ENCODE results near the gene NRN1L.

The NRN1L gene

GRCh38 chr16:67922221-67922620 is 37.5 kb downstream of the NRN1L start:
- DNase-seq = no peak

DNA sequence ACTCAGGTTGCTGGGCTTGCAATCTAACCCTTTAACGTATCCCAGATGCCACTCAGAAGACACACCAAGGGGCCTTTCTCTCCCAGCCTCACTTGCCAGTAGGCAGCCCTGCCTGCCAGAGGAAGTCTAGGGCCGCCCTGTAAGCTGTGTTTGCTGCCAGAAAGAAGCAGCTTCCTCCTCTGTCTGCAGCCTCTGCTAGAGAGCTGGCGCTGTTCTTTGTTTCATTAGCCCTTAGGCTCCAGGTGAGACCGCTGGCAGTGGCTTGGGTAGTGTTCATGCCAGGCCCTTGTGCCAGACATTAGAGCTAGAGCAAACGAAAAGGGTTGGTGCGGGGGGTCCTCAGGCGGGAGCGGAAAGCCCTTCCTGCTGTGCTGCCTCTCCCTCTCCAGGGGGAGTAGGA is 38.1 kb downstream of the NRN1L start:
- no peak for DNase-seq

DNA sequence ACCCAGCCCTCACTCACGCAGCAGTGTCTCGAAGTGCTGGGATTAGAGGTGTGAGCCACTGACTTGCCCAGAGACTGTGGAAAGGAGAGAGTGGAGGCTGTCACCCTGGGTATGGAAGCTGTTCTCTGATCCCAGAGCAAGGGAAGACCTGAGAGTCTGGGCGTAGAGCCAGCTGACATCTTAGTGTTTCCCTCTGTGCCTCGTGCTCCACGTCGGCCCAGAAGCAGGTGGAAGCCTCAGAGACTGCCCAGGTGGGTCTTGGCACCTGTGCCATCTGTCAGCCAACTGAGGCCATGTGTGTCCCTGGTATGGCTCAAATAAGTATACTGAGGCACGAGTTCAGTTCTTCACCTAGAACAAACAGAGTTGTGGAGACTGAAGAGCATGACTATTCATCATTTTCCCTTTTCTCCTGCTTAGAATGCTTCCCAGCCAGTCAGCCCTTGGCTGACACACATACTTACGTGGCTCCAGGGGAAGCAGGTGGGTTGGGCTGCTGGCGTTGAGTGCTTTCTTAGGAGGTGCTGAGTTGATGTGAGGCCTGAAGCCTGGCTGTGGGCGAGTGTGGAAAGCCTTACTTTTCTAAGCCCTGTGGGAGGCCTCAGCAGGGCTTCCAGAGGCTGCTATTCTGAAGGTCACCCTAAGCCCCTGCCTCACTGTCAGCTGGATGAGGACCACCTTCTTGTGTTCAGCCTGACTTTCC is 38.9 kb downstream of the NRN1L start:
- DNase-seq = no peak

GRCh38 chr16:67924140-67924906 is 39.6 kb downstream of the NRN1L start:
- DNase-seq = no peak

GRCh38 chr16:67926181-67926750 is 41.6 kb downstream of the NRN1L start:
- DNase-seq = no peak

DNA sequence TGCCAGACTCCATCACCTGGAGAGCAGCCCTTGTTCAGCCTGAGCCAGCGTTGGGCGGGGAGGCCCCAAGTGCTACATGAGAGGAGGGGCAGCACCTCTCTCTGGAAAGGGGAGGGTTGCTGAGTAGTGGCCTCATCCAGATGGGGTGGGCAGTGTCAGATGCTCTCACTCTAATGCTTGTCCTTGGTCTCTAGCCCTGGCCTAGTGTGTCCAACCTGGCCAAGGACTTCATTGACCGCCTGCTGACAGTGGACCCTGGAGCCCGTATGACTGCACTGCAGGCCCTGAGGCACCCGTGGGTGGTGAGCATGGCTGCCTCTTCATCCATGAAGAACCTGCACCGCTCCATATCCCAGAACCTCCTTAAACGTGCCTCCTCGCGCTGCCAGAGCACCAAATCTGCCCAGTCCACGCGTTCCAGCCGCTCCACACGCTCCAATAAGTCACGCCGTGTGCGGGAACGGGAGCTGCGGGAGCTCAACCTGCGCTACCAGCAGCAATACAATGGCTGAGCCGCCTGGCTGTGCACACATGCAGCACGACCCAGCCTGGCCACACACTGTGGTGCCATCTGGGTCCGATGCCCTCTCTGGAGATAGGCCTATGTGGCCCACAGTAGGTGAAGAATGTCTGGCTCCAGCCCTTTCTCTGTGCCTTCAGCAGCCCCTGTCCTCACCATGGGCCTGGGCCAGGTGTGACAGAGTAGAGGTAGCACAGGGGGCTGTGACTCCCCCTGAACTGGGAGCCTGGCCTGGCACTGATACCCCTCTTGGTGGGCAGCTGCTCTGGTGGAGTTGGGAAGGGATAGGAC is 42.7 kb downstream of the NRN1L start:
- no peak for DNase-seq

- no peak for DNase-seq
These were observed 43.5 kb downstream of the NRN1L start for GRCh38 chr16:67928147-67928546.

DNA sequence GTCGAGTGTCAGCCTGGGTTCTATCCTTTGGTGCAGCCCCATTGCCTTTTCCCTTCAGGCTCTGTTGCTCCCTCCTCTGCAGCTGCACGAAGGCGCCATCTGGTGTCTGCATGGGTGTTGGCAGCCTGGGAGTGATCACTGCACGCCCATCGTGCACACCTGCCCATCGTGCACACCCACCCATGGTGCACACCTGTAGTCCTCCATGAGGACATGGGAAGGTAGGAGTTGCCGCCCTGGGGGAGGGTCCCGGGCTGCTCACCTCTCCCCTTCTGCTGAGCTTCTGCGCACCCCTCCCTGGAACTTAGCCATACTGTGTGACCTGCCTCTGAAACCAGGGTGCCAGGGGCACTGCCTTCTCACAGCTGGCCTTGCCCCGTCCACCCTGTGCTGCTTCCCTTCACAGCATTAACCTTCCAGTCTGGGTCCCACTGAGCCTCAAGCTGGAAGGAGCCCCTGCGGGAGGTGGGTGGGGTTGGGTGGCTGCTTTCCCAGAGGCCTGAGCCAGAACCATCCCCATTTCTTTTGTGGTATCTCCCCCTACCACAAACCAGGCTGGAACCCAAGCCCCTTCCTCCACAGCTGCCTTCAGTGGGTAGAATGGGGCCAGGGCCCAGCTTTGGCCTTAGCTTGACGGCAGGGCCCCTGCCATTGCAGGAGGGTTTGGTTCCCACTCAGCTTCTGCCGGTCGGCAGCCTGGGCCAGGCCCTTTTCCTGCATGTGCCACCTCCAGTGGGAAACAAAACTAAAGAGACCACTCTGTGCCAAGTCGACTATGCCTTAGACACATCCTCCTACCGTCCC is 44.1 kb downstream of the NRN1L start:
- DNase-seq = peak; percentile 53

- no peak for DNase-seq
These were observed 45.5 kb downstream of the NRN1L start for GRCh38 chr16:67930191-67930590.

DNA sequence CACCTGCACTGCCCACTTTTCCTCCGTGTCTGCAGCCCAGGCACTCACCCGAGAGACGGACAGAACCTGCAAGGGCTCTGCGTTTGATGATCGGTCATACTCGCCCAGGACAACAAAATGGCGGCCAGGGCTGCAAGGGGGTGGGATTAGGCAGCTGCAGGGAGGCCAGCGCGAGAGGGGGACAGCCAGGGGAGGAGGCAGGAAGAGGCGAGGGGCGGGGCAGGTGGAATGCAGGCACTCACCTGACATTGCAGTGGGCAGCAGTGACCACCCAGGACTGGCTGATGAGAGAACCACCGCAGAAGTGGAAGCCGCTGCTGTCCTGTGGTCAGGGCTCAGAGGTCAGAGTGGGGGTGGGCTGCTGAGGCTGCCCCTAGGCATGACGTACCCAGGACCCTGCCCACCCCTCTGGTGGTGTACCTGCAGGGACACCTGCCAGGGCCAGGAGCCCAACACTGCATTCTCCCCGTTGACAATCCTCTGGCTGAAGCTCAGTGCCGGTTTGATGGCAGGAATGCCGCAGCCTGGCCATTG is 46.1 kb downstream of the NRN1L start:
- DNase-seq = no peak

DNA sequence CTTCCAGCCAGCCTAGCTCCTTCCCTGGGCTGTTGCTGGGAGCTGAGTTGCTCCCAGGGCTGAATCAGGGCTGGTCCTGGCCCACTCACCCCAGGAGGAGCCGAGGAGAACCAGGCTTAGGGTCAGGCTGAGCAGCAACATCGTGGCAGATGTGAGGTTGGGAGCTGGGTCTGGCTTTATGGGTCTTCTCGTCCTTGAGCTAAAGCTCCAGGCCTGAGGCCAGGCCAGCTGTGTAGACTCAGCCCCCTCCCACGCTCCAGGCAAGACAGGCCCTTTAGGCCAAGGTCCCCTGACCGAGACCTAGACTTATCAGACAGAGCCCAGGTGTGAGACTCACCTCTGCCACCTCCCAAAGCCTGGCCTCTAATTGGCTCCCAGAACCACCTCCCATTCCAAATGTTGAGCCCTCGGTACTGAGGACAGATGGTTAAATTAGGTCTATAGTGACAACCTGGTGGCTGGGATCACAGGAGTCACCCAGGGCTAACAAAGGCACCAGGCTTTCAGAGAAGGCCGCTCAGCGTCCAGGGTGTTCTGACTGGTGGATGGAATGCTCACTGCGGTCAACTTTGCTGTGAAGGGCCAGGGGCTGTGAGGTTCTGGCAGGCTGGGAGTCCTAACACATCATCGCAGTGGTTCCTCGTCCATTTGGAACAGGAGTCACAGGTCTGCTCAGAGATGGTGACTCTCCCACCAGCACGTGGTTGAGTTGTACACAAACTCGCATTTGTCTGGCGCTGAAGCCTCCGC is 47.2 kb downstream of the NRN1L start, which contains the start of gene CTRL:
Gene CTRL (minus strand): TSS at position 151 of the 750 bp plus-strand sequence. CDS start 10 bp downstream, at position 141.
- DNase-seq = no peak

DNA sequence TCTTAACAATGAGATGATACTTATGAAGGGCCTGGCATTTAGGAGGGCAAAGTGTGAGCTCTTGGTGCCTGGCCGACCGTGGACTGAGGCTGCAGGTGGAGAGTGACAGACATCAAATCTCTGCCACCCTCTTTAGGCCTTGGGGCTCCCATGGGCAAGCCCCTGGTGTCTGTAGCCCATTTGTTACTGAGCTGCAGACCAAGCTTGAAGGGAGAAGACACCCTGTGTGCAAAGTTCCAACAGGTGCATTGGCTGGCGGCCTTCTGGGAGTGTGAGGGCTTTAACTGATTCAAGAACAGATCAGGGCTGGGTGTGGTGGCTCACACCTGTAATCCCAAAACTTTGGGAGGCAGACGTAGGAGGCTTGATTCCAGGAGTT is 47.8 kb downstream of the NRN1L start:
- DNase-seq = no peak

DNA sequence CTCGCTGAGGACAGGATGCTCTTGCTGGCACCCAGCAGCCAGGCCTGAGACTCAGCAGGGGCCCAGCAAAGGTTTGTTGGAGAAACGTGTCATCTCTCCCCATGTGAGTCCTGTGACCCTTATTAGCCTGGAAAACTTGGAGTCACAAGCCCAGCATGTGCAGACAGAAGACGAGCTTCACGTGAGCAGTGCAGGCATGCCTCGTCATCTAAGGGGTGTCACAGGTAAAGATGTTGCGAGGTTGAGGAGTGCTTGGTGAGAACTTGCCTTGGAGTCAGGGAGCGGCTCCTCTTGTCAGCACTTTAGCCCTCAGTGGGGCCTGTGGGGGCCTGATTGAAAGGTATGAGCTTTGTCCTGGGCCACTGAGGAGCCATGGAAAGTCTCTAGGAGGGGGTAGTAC is 49.1 kb downstream of the NRN1L start:
- DNase-seq = no peak

- DNase-seq = no peak
These were observed 49.8 kb downstream of the NRN1L start for GRCh38 chr16:67934306-67935100.

- DNase-seq = no peak
These were observed 50.4 kb downstream of the NRN1L start for GRCh38 chr16:67935101-67935401.

- peak; percentile 96 for DNase-seq
These were observed 50.9 kb downstream of the NRN1L start for GRCh38 chr16:67935402-67936123.

Measured in kidney glomerular epithelial cell (primary cell).